Measurements from ENCODE around the gene MMP25.

The MMP25 gene, protein sequence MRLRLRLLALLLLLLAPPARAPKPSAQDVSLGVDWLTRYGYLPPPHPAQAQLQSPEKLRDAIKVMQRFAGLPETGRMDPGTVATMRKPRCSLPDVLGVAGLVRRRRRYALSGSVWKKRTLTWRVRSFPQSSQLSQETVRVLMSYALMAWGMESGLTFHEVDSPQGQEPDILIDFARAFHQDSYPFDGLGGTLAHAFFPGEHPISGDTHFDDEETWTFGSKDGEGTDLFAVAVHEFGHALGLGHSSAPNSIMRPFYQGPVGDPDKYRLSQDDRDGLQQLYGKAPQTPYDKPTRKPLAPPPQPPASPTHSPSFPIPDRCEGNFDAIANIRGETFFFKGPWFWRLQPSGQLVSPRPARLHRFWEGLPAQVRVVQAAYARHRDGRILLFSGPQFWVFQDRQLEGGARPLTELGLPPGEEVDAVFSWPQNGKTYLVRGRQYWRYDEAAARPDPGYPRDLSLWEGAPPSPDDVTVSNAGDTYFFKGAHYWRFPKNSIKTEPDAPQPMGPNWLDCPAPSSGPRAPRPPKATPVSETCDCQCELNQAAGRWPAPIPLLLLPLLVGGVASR

DNA sequence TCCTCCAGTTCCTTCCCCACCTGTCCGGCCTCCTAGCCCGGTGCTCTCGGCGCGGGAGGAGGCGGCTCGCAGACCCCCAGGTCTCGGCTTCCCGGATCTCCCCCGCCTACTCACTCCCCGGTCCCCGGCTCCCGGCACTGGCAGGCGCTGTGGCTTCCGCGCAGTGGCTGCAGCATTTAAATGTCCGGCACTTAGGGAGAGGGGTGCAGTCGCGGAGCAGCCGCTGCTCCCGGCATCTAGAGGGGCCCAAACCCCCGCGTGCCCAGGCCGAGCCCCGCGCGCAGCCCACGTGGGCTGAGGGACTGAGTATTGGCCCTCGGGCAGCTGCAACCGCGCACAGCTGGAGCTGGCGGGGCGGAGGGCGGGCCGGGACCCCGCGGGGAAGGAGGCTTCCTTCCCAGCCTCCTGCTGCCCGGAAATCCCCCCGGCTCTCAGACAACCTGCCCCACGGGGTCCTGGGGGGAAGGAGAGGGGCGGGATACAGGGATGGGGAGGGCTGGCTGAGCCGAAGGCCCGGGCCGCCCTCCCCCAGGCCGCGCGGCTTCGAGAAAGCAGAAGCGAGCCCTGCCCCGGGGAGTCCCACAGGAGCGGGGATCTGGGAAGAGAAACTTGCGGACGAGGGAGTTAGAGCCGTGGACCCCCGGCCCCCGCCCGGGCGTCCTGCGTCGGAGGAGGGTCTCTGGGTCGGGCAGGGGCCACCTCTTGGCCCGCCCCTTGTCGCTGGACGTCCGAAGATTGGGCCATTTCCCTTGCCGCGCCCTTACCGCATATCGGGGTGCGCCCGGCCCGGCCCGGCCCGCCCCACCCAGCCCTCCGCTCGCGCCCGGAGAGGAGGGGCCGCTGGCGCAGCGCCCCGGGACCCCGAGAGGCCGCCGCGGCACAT is at the start of gene MMP25:
Gene MMP25 (plus strand): TSS at position 804 of the 883 bp plus-strand sequence. CDS start 357 bp downstream, outside the sequence.
- DNase-seq: no peak

DNA sequence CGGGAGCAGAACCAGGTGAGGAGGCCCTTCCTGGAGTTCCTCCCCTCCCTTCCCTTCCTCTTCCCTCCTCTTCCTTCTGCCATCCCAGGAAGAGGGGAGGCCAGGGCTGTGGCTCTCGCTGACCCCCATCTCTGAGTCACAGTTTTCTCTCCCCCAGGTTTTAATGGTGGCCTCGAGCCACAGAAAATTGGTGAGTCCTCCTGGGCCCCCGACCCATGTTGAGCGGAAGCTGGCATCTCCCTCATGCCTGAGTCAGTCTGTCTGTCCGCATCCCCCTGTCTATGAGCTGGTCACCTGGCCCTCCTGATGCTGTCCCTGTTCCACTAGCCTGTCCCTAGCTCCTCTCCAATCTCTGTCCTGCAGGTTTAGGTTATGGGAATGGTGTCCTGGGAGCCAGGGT is 46.4 kb upstream of the MMP25 start:
- no peak for DNase-seq

DNA sequence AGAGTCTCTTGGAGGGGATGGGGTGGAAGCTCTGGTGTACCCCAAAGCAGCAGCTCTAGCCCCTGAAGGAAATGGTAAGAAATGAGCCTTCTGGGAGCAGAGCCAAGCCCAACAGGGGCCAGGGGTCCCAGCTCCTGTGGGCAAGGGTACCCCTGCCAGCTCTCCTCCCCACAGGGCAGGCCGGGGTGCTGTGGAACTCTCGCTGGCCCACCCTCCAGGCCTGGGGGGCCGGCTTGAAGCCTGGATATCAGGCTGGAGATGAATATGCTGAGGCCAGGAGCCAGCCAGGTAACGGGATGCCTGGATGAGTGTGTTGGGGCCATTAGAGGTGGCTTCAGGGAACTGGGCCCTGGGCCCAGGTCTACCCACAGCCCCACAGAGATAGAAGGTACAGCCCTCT is 45.8 kb upstream of the MMP25 start:
- no peak for DNase-seq

DNA sequence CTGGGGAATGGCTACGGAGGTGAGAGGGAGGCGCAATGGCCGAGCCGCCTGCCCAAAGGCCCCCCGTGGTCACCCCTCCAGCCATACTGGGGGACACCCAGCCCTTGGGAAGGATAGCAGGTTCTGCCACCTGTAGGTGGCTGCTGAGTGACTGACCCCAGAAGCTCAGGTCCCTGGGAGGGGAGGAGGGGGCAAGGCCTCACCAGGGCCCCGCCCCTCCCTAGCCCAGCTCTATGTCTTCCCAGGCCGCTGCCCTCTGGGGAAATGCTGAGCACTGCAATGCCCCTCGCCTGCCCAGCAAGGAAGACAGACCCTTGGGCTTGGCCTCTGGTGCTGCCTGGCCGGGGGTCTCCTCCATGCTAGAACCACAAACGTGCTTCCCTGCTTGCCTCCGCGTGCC is 45.0 kb upstream of the MMP25 start:
- no peak for DNase-seq

DNA sequence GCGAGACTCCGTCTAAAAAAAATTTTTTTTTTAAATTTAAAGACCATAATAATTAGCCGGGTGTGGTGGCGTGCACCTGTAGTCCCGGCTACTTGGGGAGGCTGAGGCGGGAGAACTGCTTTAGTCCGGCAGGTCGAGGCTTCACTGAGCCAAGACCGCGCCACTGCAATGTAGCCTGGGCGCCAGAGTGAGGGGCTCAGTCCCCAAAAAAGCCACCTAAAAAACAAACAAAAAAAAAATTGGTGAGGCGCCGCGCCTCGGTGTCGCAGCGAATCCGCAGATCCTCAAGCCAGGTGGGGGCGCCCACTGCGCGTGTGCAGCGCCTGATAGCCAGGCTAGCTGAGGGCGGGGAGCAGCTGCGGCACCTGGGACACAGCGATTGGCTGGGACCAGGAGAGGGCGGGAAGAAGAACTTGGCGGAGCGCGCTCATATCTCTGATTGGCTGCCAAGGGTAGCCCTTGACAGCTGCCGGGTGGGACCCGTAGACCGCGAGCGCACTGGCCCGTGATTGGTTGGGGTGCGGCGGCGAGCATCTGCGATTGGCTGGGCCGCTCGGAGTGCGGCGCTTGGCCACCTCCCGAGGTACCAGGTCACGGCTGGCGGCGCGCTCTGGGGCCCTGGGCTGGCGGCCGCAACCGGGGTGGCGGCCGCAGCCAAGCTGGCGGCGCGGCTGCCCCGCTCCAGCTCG is 42.6 kb upstream of the MMP25 start:
- peak; percentile 97 for DNase-seq

DNA sequence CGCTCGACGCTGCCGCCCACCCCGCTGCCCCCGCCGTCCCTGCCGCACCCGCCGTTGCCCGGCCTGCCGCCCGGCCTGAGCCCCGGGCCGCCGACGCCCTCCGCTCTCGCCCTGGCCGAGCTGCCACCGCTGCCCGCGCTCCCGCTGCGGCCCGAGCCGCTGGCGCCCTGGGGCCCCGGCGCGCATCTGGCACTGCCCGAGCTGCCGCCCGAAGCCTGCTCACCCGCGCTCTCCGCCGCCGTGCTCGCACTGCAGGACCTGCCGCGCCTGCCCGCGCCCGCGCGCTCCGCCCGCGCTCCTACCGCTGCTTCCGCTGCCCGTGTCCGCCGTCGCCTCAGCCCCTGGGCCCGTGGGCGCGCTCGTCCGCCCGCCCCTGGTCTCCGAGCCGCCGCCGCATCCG is 42.0 kb upstream of the MMP25 start:
- DNase-seq: no peak

DNA sequence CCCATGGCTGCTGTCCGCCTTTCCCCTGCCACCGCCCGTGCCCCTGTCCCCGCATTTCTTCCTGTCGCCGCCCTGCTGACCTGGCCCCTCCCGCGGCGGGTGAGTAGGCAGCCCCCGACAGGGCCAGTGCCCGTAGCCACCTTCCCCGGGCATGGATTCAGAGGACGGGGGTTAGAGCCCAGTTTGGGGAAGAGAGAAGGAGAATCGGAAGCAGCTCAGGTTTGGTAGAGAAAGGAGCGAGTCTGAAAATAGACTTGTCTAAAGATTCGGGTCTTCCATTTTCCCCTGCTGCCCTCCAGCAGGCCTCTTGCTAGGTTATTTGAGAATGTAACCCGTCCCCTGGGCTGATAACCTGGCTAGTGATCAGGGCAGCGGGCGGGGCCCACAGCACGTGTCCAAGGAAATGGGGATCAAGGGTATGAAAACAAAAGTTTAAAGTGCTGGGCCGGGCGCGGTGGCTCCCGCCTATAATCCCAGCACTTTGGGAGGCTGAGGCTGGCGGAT is 41.5 kb upstream of the MMP25 start:
- DNase-seq: no peak

DNA sequence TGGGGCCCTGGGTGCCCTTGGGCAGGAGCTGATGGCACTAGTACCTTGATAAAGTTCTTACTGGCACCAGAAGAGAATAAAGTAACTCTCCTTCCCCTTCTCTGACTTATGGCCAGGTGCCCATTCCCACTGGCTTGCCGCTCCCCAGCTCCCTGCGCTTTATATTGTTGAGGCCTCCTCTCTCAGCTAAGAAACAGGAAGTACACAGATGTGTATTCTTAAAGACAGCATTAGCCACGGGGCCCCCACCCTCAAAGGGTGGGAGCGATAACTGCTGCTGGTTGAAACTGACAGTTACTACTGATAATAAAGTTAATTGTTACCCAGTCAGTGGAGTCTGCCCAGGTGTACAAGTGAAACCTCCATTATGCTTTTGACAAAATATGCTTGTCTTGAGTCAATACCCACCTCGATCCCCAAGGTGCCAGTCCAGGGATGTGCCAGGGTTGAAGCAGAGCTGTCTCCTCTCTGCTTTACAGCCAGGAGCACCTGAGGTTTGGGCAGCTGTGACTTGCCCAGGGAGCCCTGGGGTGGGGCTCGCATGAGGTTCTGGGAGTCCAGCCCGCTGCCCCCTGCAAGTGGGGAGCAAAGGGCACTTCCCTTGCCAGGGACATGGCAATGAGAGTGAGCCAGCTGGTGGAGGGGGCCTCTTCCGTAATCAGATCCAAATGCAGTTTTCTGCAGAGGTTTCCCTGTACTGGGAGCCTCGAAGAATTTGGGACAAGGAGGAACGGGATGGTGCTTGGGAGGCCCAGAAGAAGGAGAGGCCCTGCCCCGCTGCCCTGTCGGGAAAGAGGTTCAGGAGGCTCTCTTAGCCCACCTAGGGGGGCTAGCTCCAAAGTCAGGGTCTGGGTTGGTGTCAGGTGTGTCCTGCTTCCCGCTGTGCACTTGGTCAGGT is 39.1 kb upstream of the MMP25 start:
- no peak for DNase-seq

DNA sequence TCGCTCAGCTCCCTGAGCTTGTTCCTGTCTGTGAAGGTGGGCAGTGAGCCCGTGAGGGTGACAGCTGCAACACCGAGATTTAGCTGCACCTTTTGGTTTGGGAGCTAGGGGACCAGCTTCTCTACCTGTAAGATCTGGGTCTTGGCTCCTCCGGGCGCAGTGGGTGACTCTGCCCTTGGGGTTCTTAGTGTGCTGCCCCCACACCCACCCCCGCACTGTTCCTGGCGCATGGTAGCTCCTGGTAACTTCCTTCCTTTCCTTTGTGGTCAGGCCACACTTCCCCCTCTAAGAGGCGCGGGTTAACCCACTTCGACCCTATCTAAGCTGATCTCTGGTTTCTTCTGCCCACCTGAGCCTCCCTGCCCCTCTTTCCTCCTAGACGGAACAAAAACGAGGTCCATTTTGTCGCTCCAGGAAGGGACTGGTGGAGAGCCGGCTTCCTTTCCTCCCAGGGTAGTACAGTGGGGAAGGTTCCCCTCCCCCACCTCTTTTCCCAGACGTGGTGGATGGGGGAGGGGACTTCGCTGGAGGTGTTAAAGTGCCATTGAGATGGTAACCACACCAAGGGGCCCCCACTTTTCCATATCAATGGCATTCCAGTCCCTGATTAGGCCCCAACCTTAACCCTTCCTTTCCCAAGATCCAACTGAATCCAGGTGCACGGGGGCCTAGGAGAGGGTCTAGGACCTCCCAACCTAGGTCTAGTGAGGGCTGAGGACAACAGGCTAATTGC is 38.2 kb upstream of the MMP25 start:
- no peak for DNase-seq

DNA sequence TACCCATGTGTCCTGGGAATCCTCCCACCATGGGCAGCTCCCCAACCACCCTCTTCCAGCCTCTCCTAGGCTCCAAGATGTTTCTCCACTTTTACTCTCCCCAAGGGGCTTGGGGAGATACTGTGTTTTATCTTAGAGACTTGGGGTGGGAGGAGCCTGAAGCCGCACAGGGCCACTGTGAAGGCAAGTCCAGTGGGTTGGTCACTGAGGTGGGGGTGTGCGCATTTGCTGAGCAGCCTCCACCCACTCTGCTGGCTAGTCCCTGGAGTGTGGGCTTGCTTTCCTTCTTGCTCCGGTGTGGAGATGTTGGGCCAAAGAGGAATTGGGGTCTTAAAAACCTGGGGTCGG is 37.7 kb upstream of the MMP25 start:
- no peak for DNase-seq

DNA sequence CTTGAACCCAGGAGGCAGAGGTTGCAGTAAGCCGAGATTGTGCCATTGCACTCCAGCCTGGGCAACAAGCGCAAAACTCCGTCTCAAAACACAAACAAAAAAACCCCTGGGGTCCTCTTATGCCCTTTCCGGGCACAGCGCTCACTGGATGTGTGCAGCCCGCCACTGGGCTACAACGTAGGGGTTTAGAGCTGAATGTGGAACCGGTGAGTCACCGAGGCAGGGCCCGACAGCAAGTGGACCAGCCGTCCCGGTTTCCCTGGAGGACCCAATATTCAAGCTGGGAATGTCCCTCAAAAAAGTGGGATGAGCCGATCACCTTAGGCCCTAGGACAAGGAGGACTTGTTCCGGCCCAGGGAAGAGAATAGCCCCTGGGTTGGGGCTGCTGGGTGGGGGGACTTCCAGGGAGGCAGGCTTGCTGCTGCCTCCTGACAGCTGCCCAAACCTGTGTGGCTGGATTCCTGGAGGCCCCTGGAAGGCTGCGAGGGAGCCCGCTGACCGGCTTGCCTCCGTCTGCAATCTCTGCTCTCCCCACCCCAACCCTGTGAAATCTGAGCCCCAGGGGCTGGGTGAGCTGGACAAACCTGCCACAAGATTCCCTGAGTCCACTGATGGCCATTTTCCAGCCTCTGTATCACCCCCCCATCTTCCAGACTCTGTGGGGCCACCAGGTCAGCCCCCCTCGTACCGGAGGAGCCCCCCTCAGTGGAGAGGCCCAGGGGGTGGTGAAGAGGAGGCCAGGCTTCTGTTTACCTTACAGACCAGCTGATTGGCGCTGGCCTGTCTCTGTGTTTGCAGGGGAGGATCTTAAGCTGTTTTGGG is 36.6 kb upstream of the MMP25 start:
- no peak for DNase-seq

DNA sequence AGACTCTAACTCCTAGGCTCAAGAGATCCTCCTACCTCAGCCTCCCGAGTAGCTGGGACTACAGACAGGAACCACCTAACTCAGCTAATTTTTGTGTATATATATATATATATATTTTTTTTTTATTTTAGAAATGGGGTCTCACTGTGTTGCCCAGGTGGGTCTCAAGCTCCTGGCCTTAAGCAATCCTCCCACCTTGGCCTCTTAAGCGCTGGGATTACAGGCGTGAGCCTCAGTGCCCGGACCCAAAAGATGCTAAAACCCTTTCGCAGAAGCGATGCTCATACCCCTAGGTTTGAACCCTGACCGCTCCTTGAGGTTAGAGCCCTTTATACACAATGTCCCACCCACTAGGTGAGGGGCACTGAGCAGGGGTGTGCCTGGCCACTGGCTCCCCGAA is 35.9 kb upstream of the MMP25 start:
- no peak for DNase-seq

DNA sequence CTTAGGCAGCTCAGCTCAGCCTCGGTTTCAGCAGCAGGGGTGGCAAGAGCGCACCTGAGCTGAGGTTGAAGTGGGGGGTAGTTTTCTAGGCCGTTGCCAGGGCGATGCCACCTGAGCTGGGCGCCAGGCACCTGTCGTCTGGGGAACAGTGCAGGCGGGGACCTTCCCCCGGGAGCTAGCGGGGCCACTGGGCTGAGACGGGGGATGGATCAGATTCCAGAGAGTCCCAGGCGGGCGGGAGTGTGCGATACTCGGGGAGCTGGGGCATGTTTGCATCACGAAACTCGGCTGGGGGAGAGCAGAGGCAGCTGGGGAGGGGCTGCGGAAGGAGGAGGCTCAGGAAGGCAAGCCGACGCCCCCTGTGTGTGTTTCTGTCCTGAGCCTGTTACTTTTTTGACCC is 34.1 kb upstream of the MMP25 start:
- no peak for DNase-seq

DNA sequence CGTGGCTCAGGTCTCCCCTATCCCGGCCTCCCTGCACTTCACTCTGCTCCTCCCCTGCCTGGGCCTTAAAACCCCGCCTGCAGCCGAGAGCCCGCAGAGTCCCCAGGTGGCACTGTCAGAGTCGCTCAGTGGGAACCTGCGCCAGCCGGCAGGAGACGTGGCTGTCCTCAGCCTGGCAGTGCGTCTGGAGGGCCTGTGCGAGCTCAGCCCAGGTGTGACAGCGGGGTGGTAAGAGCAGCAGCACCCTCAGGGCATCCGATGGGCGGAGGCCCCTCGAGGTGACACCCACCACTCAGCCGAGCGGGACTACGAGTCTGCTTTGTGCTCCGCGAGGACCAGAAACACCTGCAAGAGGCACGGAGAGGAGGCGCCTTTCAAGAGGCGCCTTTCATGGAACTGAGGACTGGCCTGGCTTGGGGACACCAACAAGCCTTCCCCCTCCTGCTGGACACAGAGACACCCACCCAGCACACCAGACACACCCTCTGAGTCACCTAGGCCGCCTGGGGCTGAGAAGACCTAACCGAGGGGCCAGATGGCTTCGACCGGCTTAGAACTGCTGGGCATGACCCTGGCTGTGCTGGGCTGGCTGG is 33.4 kb upstream of the MMP25 start, which contains the start of gene CLDN9:
Gene CLDN9 (plus strand): TSS at position 96 of the 593 bp plus-strand sequence. CDS start 440 bp downstream, at position 536.
- DNase-seq: no peak

DNA sequence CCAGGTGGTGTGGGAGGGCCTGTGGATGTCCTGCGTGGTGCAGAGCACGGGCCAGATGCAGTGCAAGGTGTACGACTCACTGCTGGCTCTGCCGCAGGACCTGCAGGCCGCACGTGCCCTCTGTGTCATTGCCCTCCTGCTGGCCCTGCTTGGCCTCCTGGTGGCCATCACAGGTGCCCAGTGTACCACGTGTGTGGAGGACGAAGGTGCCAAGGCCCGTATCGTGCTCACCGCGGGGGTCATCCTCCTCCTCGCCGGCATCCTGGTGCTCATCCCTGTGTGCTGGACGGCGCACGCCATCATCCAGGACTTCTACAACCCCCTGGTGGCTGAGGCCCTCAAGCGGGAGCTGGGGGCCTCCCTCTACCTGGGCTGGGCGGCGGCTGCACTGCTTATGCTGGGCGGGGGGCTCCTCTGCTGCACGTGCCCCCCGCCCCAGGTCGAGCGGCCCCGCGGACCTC is 32.8 kb upstream of the MMP25 start:
- DNase-seq: no peak

DNA sequence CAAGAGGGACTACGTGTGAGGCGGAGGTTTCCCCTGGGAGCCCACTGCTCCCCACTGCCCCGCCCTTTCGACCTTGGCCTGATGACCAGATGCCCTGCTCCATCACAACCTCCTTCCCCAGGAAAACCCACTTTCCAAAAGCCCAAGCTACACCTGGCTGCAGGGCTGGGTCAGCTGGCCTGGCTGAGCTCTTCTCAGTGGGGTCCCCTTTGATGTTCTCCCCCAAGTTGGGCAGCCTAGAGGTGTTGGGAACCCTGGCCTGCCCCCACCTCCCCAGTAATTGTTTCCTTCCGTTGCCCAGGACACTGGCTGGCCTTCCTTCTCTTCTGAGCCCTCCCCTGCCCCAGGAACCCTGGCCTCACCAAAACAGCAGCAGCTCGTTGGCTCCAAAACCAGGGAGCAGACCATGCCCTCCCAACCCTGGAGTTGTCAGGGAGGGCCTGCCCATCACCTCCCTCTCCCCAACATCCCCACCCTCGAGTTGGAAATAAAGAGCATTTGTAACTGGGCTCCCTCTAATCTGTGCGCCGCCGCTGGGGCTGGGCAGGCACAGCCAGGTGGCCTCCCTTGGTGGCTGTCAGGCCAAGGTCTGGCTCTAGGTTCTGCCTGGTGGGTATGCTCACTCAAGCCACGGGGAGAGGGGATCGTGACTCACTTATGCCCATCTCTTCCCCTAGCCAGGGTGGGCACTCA is 32.2 kb upstream of the MMP25 start:
- no peak for DNase-seq

DNA sequence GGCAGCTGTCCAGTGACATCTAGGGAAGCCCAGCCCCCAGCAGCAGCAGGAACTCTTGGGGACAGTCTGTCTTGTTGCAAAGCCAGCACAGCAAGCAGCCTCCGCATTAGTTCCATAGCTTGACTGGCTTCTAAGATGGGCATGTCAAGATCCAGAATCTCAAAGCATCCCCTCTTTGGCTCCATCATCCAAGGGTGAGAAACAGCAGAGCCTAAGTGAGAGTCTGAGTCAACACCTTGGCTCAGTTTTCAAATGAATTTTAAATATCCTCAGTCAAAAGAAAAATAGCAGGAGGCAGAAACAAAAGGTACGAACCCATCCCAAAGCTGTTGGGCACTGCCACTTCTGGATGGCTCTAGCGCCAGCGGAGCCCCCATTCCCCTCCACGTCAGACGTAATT is 31.4 kb upstream of the MMP25 start:
- DNase-seq: no peak

DNA sequence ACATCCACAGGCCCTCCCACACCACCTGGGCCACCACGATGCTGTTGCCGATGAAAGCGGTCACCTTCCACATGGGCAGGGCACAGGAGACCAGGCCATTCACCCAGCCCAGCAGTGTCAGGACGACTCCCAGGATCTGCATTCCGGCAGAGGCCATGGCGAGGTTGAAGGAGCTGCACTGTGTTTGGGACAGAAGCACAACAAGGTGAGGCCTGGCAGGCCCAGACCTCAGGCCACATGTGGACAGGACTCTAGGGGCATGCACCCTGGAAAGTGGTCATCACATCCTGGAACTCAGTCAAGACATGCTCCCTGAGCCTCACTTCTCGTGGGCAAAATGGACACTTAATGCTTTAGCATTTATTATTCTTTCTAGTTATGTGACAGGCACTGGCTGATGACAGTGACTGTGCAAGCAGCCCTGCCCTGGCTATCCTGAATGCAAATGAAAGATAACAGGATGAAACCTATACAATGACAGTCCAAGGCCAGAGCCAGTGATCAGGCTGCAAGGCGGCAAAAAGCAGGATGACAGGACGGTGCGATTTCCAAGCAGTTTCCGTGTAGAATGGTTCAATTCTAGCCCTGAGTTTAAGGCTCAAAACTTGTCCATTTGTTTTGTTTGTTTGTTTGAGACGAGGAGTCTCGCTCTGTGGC is 30.4 kb upstream of the MMP25 start:
- DNase-seq: no peak

All from DMS 273 treated with DMSO at 0.1 percent for 48 hours (cell line).